Measurements from ENCODE around the gene LARP4B. TPM values are rescaled to one million over a fixed set of nuclear protein-coding genes. Genes with fewer than 3 reads are reported as not detected.

LARP4B gene
- polyA plus RNA-seq, 1 donor (not counting 4 experiments of a cell fraction or from before 2014, with no cell fraction given): 39.4 TPM

- Histone ChIP-seq H3K9me1 (ENCODE audit: control insufficient read depth, extremely low read depth, insufficient read depth, low read length) (no peaks in the 10 kb centered on the region), H3K9ac (ENCODE audit: control insufficient read depth, extremely low read depth, insufficient read depth, low read length) (no peak overlapping the region), H3K27ac (ENCODE audit: control insufficient read depth, insufficient read depth, low read length) (no peak overlapping the region), H3K4me2 (ENCODE audit: control insufficient read depth, extremely low read depth, insufficient read depth, low read depth, low read length) (no peak overlapping the region), H4K20me1 (ENCODE audit: control insufficient read depth, extremely low read depth, insufficient read depth, low read length) (no peaks in the 10 kb centered on the region), H3K4me1 (ENCODE audit: control insufficient read depth, extremely low read depth, insufficient read depth, low read length) (peaks cover 10% of the 10 kb centered on the region), H3K9me3 (ENCODE audit: control insufficient read depth, low read depth, low read length) (no peaks in the 10 kb centered on the region), H3K27me3 (ENCODE audit: control insufficient read depth, extremely low read depth, insufficient read depth, low read length) (no peaks in the 10 kb centered on the region), H2AFZ (ENCODE audit: control insufficient read depth, low read length) (no peak overlapping the region), H3K79me2 (ENCODE audit: control insufficient read depth, insufficient read depth, low read length) (no peaks in the 10 kb centered on the region), H3K36me3 (ENCODE audit: control insufficient read depth in 2 of 2, extremely low read depth in 1 of 2, insufficient read depth in 2 of 2, low read length in 2 of 2) (no peaks in the 10 kb centered on the region), H3K4me3 (ENCODE audit: control insufficient read depth in 2 of 3, extremely low read depth in 1 of 3, insufficient read depth in 2 of 3, low read depth in 1 of 3, low read length in 3 of 3) (no peak overlapping the region)
- dilution Hi-C loops (cut with MboI; ENCODE audit: extremely low pct_ligation_motif_present, low sequenced_read_pairs): no loop called here
- DNase-seq (ENCODE audit: low read depth, low spot score): no peak
- TF ChIP-seq EZH2 (IDR thresholded peaks at IDR 0.05; ENCODE audit: low read length): no peak
- TF ChIP-seq CTCF (optimal IDR thresholded peaks at IDR 0.05 in 1 of 3, IDR thresholded peaks at IDR 0.05 in 1 of 3, conservative IDR thresholded peaks at IDR 0.05 in 1 of 3; ENCODE audit: extremely low read depth in 1 of 3, insufficient read depth in 2 of 3, low read length in 3 of 3): no peak
- no peak for FAIRE-seq
Measured at GRCh38 chr10:947881-948280, 16.4 kb upstream of the LARP4B start.

- Histone ChIP-seq H3K4me2 (ENCODE audit: control insufficient read depth, extremely low read depth, insufficient read depth, low read depth, low read length) (no peak overlapping the region), H3K9ac (ENCODE audit: control insufficient read depth, extremely low read depth, insufficient read depth, low read length) (no peak overlapping the region), H3K4me1 (ENCODE audit: control insufficient read depth, extremely low read depth, insufficient read depth, low read length) (peaks cover 10% of the 10 kb centered on the region), H3K36me3 (ENCODE audit: control insufficient read depth in 2 of 2, extremely low read depth in 1 of 2, insufficient read depth in 2 of 2, low read length in 2 of 2) (no peaks in the 10 kb centered on the region), H3K9me1 (ENCODE audit: control insufficient read depth, extremely low read depth, insufficient read depth, low read length) (no peaks in the 10 kb centered on the region), H3K27me3 (ENCODE audit: control insufficient read depth, extremely low read depth, insufficient read depth, low read length) (no peaks in the 10 kb centered on the region), H3K27ac (ENCODE audit: control insufficient read depth, insufficient read depth, low read length) (no peak overlapping the region), H2AFZ (ENCODE audit: control insufficient read depth, low read length) (no peak overlapping the region), H3K9me3 (ENCODE audit: control insufficient read depth, low read depth, low read length) (no peaks in the 10 kb centered on the region), H3K79me2 (ENCODE audit: control insufficient read depth, insufficient read depth, low read length) (no peaks in the 10 kb centered on the region), H4K20me1 (ENCODE audit: control insufficient read depth, extremely low read depth, insufficient read depth, low read length) (no peaks in the 10 kb centered on the region), H3K4me3 (ENCODE audit: control insufficient read depth in 2 of 3, extremely low read depth in 1 of 3, insufficient read depth in 2 of 3, low read depth in 1 of 3, low read length in 3 of 3) (no peak overlapping the region)
- TF ChIP-seq EZH2 (IDR thresholded peaks at IDR 0.05; ENCODE audit: low read length): no peak
- no peak for FAIRE-seq
- no peak for DNase-seq (ENCODE audit: low read depth, low spot score)
- dilution Hi-C loops (cut with MboI; ENCODE audit: extremely low pct_ligation_motif_present, low sequenced_read_pairs): no loop called here
Measured at GRCh38 chr10:947051-947450, 15.5 kb upstream of the LARP4B start.

- dilution Hi-C loops (cut with MboI; ENCODE audit: extremely low pct_ligation_motif_present, low sequenced_read_pairs): no loop called here
- no peaks in the 10 kb centered on the region for H3K9me1 ChIP-seq (ENCODE audit: control insufficient read depth, extremely low read depth, insufficient read depth, low read length)
Measured at GRCh38 chr10:945778-946177, 14.3 kb upstream of the LARP4B start.

More at GRCh38 chr10:945778-946177, 14.3 kb upstream of the LARP4B start:
- no peak overlapping the region for H3K9ac ChIP-seq (ENCODE audit: control insufficient read depth, extremely low read depth, insufficient read depth, low read length)
- FAIRE-seq: no peak
- peaks cover 10% of the 10 kb centered on the region for H3K4me1 ChIP-seq (ENCODE audit: control insufficient read depth, extremely low read depth, insufficient read depth, low read length)
- no peak overlapping the region for H2AFZ ChIP-seq (ENCODE audit: control insufficient read depth, low read length)
- no peak overlapping the region for H3K4me2 ChIP-seq (ENCODE audit: control insufficient read depth, extremely low read depth, insufficient read depth, low read depth, low read length)
- no peaks in the 10 kb centered on the region for H3K27me3 ChIP-seq (ENCODE audit: control insufficient read depth, extremely low read depth, insufficient read depth, low read length)
- TF ChIP-seq CTCF (optimal IDR thresholded peaks at IDR 0.05 in 1 of 3, IDR thresholded peaks at IDR 0.05 in 1 of 3, conservative IDR thresholded peaks at IDR 0.05 in 1 of 3; ENCODE audit: extremely low read depth in 1 of 3, insufficient read depth in 2 of 3, low read length in 3 of 3) (no peak), EZH2 (IDR thresholded peaks at IDR 0.05; ENCODE audit: low read length) (no peak)
- H3K27ac ChIP-seq (ENCODE audit: control insufficient read depth, insufficient read depth, low read length): no peak overlapping the region
- H3K9me3 ChIP-seq (ENCODE audit: control insufficient read depth, low read depth, low read length): no peaks in the 10 kb centered on the region
- no peaks in the 10 kb centered on the region for H3K79me2 ChIP-seq (ENCODE audit: control insufficient read depth, insufficient read depth, low read length)
- H3K4me3 ChIP-seq (ENCODE audit: control insufficient read depth in 2 of 3, extremely low read depth in 1 of 3, insufficient read depth in 2 of 3, low read depth in 1 of 3, low read length in 3 of 3): no peak overlapping the region
- H3K36me3 ChIP-seq (ENCODE audit: control insufficient read depth in 2 of 2, extremely low read depth in 1 of 2, insufficient read depth in 2 of 2, low read length in 2 of 2): no peaks in the 10 kb centered on the region
- DNase-seq (ENCODE audit: low read depth, low spot score): no peak
- H4K20me1 ChIP-seq (ENCODE audit: control insufficient read depth, extremely low read depth, insufficient read depth, low read length): no peaks in the 10 kb centered on the region
